Keratinocyte (primary cell): ENCODE data around the gene OR2AJ1. TPM values are rescaled to one million over a fixed set of nuclear protein-coding genes. Genes with fewer than 3 reads are reported as not detected.

Source experiments
- DNase-seq: peaks from one replicate; pipeline ENCODE4 v3.0.0-alpha.2; 2011; ENCODE audit warnings: low read depth, missing footprints, low spot score
- FAIRE-seq: peaks from 2 replicates; lab custom pipeline; 2011; peaks lifted over from hg19 to GRCh38; lab: Jason Lieb, UNC
- H2AFZ ChIP-seq: 2 replicates; pipeline ENCODE4 v1.6.0; 2012; ENCODE audit warnings: low read length, control low read depth, inconsistent platforms; ENCODE audit not compliant: control insufficient read depth
- H3K27ac ChIP-seq: 2 replicates; pipeline ENCODE4 v1.5.1; 2011; ENCODE audit warnings: low read length; ENCODE audit not compliant: control insufficient read depth, insufficient read depth
- H3K27me3 ChIP-seq: 3 replicates; pipeline ENCODE4 v1.6.0; 2011; ENCODE audit warnings: low read length; ENCODE audit not compliant: control insufficient read depth, insufficient read depth; ENCODE audit errors: extremely low read depth
- H3K36me3 ChIP-seq, 2 experiments: 2 replicates in 1 of 2; 3 replicates in 1 of 2; pipeline ENCODE4 v1.5.1; 2011; ENCODE audit warnings: low read length in 2 of 2, mild to moderate bottlenecking in 1 of 2; ENCODE audit not compliant: control insufficient read depth in 2 of 2, insufficient read depth in 2 of 2; ENCODE audit errors: extremely low read depth in 1 of 2
- H3K4me1 ChIP-seq: 3 replicates; pipeline ENCODE4 v1.5.1; 2011; ENCODE audit warnings: low read length; ENCODE audit not compliant: control insufficient read depth, insufficient read depth; ENCODE audit errors: extremely low read depth
- H3K4me2 ChIP-seq: 3 replicates; pipeline ENCODE4 v1.6.0; 2011; ENCODE audit warnings: low read depth, low read length; ENCODE audit not compliant: control insufficient read depth, insufficient read depth; ENCODE audit errors: extremely low read depth
- H3K4me3 ChIP-seq, 3 experiments: fragments of 200-600 bp in 1 of 3; sonication (generic) in 1 of 3; 2 replicates in 2 of 3; 3 replicates in 1 of 3; pipeline ENCODE4 v1.5.1; 2011 to 2016; ENCODE audit warnings: low read length in 3 of 3, mild to moderate bottlenecking in 3 of 3, control low read depth in 2 of 3, inconsistent platforms in 1 of 3, low read depth in 1 of 3, mixed read lengths in 1 of 3, mixed run types in 1 of 3, moderate library complexity in 1 of 3; ENCODE audit not compliant: control insufficient read depth in 2 of 3, insufficient read depth in 2 of 3; ENCODE audit errors: extremely low read depth in 1 of 3
- H3K79me2 ChIP-seq: 2 replicates; pipeline ENCODE4 v1.6.0; 2012; ENCODE audit warnings: low read length; ENCODE audit not compliant: control insufficient read depth, insufficient read depth
- H3K9ac ChIP-seq: 3 replicates; pipeline ENCODE4 v1.6.0; 2011; ENCODE audit warnings: low read length; ENCODE audit not compliant: control insufficient read depth, insufficient read depth; ENCODE audit errors: extremely low read depth
- H3K9me1 ChIP-seq: 3 replicates; pipeline ENCODE4 v1.6.0; 2011; ENCODE audit warnings: low read length; ENCODE audit not compliant: control insufficient read depth, insufficient read depth; ENCODE audit errors: extremely low read depth
- H3K9me3 ChIP-seq: 2 replicates; pipeline ENCODE4 v1.5.1; 2012; ENCODE audit warnings: low read depth, low read length; ENCODE audit not compliant: control insufficient read depth
- H4K20me1 ChIP-seq: 3 replicates; pipeline ENCODE4 v1.6.0; 2011; ENCODE audit warnings: low read length; ENCODE audit not compliant: control insufficient read depth, insufficient read depth; ENCODE audit errors: extremely low read depth
- CTCF ChIP-seq, 3 experiments: IDR thresholded peaks in 1 of 3; conservative IDR thresholded peaks in 1 of 3; optimal IDR thresholded peaks in 1 of 3; 2 replicates in 2 of 3; 3 replicates in 1 of 3; pipeline versions ENCODE3 to v1.5.1; 2011; ENCODE audit warnings: low read length in 3 of 3, mild to moderate bottlenecking in 3 of 3, moderate library complexity in 2 of 3, control low read depth in 1 of 3, inconsistent platforms in 1 of 3; ENCODE audit not compliant: insufficient read depth in 2 of 3; ENCODE audit errors: extremely low read depth in 1 of 3
- EZH2 ChIP-seq: IDR thresholded peaks from one replicate; pipeline ENCODE4 v1.6.1; 2012; ENCODE audit warnings: inconsistent platforms, mild to moderate bottlenecking, low read length, moderate library complexity
- dilution Hi-C: fragments of 300-500 bp; cut with MboI; formaldehyde crosslinking; loops from one replicate; pipeline ENCODE4 v1.7.0; 2020; ENCODE audit warnings: low sequenced_read_pairs; ENCODE audit not compliant: extremely low pct_ligation_motif_present
- polyA plus RNA-seq, 5 experiments: library from polyadenylated mRNA; depleted of rRNA in 3 of 5; stranded (reverse) in 3 of 5; stranded (forward) in 1 of 5; unstranded in 1 of 5; fragments of >200 nt; gene quantifications; 1 replicate in 1 of 5; 2 replicates in 3 of 5; 3 replicates in 1 of 5; pipeline versions ENCODE4 v1.2.1 to v1.2.3, GENCODE V29; 2011 to 2012; ENCODE audit warnings: missing spikeins in 2 of 5, low read depth in 1 of 5, low replicate concordance in 1 of 5

OR2AJ1 gene
- polyA plus RNA-seq, 1 donor (not counting 4 experiments of a cell fraction or from before 2014, with no cell fraction given) = not detected

- FAIRE-seq (no peak), DNase-seq (no peak)
- H3K27me3 ChIP-seq = no peaks in the 10 kb centered on the region
- H3K27ac ChIP-seq = no peak overlapping the region
- H3K4me1 ChIP-seq = no peaks in the 10 kb centered on the region
- H3K36me3 ChIP-seq = no peaks in the 10 kb centered on the region
- no peak overlapping the region for H3K4me3 ChIP-seq
- H3K9me1 ChIP-seq = no peaks in the 10 kb centered on the region
- no peaks in the 10 kb centered on the region for H4K20me1 ChIP-seq
- H2AFZ ChIP-seq = no peak overlapping the region
- no peaks in the 10 kb centered on the region for H3K79me2 ChIP-seq
- no peak overlapping the region for H3K9ac ChIP-seq
- dilution Hi-C loops = no loop called here
- TF ChIP-seq EZH2 (no peak), CTCF (optimal IDR thresholded peaks at IDR 0.05 in 1 of 3, IDR thresholded peaks at IDR 0.05 in 1 of 3, conservative IDR thresholded peaks at IDR 0.05 in 1 of 3; ENCODE audit: extremely low read depth in 1 of 3, insufficient read depth in 2 of 3, low read length in 3 of 3) (no peak)
- no peak overlapping the region for H3K4me2 ChIP-seq
- H3K9me3 ChIP-seq = peaks cover 2% of the 10 kb centered on the region
These were observed 9.3 kb downstream of the OR2AJ1 start for GRCh38 chr1:247933989-247934388.

- no peak overlapping the region for H2AFZ ChIP-seq
- H3K9me1 ChIP-seq = no peaks in the 10 kb centered on the region
- no peaks in the 10 kb centered on the region for H3K36me3 ChIP-seq
- H3K4me3 ChIP-seq = no peak overlapping the region
- no peak overlapping the region for H3K27ac ChIP-seq
- FAIRE-seq = no peak
- H3K9me3 ChIP-seq = peaks cover 2% of the 10 kb centered on the region
- no peaks in the 10 kb centered on the region for H3K79me2 ChIP-seq
- TF ChIP-seq CTCF (optimal IDR thresholded peaks at IDR 0.05 in 1 of 3, IDR thresholded peaks at IDR 0.05 in 1 of 3, conservative IDR thresholded peaks at IDR 0.05 in 1 of 3; ENCODE audit: extremely low read depth in 1 of 3, insufficient read depth in 2 of 3, low read length in 3 of 3) (no peak), EZH2 (no peak)
- H3K4me1 ChIP-seq = no peaks in the 10 kb centered on the region
- no peaks in the 10 kb centered on the region for H3K27me3 ChIP-seq
- no peak overlapping the region for H3K4me2 ChIP-seq
- no peak for DNase-seq
- dilution Hi-C loops = no loop called here
- no peaks in the 10 kb centered on the region for H4K20me1 ChIP-seq
- no peak overlapping the region for H3K9ac ChIP-seq
These were observed 11.1 kb downstream of the OR2AJ1 start for GRCh38 chr1:247935781-247936180.
